Esophagus squamous epithelium (tissue), 5 donors: ENCODE data around the gene MTM1. TPM values are rescaled to one million over a fixed set of nuclear protein-coding genes. Genes with fewer than 3 reads are reported as not detected.

Experiments
- DNase-seq: peaks from one replicate; lab custom pipeline; 2025; lab: John Stamatoyannopoulos, UW
- H3K27ac ChIP-seq, 4 donors: fragments of 200-600 bp; sonication (generic); one replicate each; pipeline ENCODE4 v1.5.1; 2016 to 2019; ENCODE audit warnings: mild to moderate bottlenecking in 1 of 4
- H3K27me3 ChIP-seq, 4 donors: fragments of 200-600 bp; sonication (generic); 1 replicate in 3 of 4; 2 replicates in 1 of 4; pipeline versions ENCODE4 v1.5.1 to v1.6.0; 2017 to 2021; ENCODE audit warnings: antibody characterized with exemption in 1 of 4
- H3K36me3 ChIP-seq, 3 donors: fragments of 200-600 bp; sonication (generic); one replicate each; pipeline ENCODE4 v1.5.1; 2016 to 2019
- H3K4me1 ChIP-seq, 3 donors: fragments of 200-600 bp; sonication (generic); one replicate each; pipeline ENCODE4 v1.5.1; 2017 to 2019
- H3K4me3 ChIP-seq, 4 donors: fragments of 200-600 bp; sonication (generic); 1 replicate in 3 of 4; 2 replicates in 1 of 4; pipeline ENCODE4 v1.5.1; 2016 to 2019; ENCODE audit warnings: mild to moderate bottlenecking in 2 of 4, moderate library complexity in 1 of 4
- H3K9me3 ChIP-seq, 3 donors: fragments of 200-600 bp; sonication (generic); one replicate each; pipeline ENCODE4 v1.5.1; 2016 to 2019
- CTCF ChIP-seq, 6 experiments: fragments of 450-650 bp in 4 of 6; fragments of 200-600 bp in 2 of 6; sonication (generic) in 2 of 6; IDR thresholded peaks; one replicate each; pipeline ENCODE4 v1.5.1; 2016 to 2019; ENCODE audit warnings: antibody characterized with exemption in 6 of 6, mild to moderate bottlenecking in 4 of 6, moderate library complexity in 4 of 6
- POLR2A ChIP-seq, 4 donors: fragments of 450-650 bp; IDR thresholded peaks; one replicate each; pipeline ENCODE4 v1.6.1; 2017; ENCODE audit warnings: antibody characterized with exemption in 4 of 4, mild to moderate bottlenecking in 4 of 4, moderate library complexity in 3 of 4
- WGBS, 2 donors: methylation state at CpG; one replicate each; pipeline ENCODE4 v1.1.5; 2018; 5-methylcytosine and 5-hydroxymethylcytosine counted together
- intact Hi-C: fragments of 100-400 bp; cut with DNase I; formaldehyde crosslinking; loops from one replicate; pipeline ENCODE4 v1.15.0; 2022
- total RNA-seq, 4 donors: library from RNA; depleted of rRNA; stranded (reverse); fragments of >200 nt; gene quantifications; one replicate each; pipeline ENCODE4 v1.1.0, GENCODE V29; 2016
- donor health status: DM: yes; HTN: yes; CAD: no.

MTM1 gene
- total RNA-seq, 4 donors from 2014 or later = 9.1 to 13.7 (median 11.4) TPM

- no peak overlapping the region for H3K4me3 ChIP-seq
- TF ChIP-seq POLR2A (IDR thresholded peaks at IDR 0.05) = no peak
- TF ChIP-seq CTCF (IDR thresholded peaks at IDR 0.05) = no peak
- H3K36me3 ChIP-seq = peaks cover 0 to 49% (median 6%) of the 10 kb centered on the region in 3 donors
- intact Hi-C loops = no loop called here
- H3K27ac ChIP-seq = no peak overlapping the region
- WGBS, 2 donors = 78 to 94% methylated on average over 2 of the region's 2 CpGs
- DNase-seq = no peak
- no peaks in the 10 kb centered on the region for H3K9me3 ChIP-seq
- no peaks in the 10 kb centered on the region for H3K4me1 ChIP-seq
- H3K27me3 ChIP-seq = no peaks in the 10 kb centered on the region
Observed at GRCh38 chrX:150663073-150663472, 94.7 kb downstream of the MTM1 start.

DNA sequence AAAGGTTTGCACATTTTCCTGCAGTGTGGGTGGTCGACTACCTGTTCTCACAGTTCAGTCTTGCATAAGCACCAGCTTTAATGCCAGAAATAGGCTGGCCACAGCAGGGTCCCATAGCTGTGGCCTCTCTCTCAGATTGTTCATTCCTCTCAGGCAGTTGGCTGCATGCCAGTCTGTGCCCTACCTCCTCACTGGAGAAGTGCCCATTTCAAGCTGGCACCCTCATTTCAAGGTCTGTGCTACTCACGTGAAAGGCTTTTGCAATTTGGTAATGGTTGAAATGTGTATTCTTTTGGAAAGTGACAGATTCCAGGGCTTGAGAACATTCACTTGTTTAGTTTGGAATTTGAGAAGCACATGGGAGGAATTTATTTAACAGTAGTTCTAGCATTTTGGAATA lies 95.9 kb downstream of the MTM1 start:
- Histone ChIP-seq H3K4me1 (no peaks in the 10 kb centered on the region), H3K9me3 (no peaks in the 10 kb centered on the region), H3K4me3 (no peak overlapping the region), H3K27ac (no peak overlapping the region), H3K36me3 (peaks cover 0 to 43% (median 6%) of the 10 kb centered on the region in 3 donors), H3K27me3 (no peaks in the 10 kb centered on the region)
- intact Hi-C loops = no loop called here
- no peak for TF ChIP-seq CTCF (IDR thresholded peaks at IDR 0.05)
- no peak for TF ChIP-seq POLR2A (IDR thresholded peaks at IDR 0.05)
- 45 to 63% methylated on average over 1 to 2 of the region's 2 CpGs for WGBS, 2 donors
- no peak for DNase-seq

- Histone ChIP-seq H3K36me3 (peaks cover 0 to 14% (median 0%) of the 10 kb centered on the region in 3 donors), H3K4me3 (no peak overlapping the region), H3K27ac (no peak overlapping the region), H3K4me1 (no peaks in the 10 kb centered on the region), H3K27me3 (no peaks in the 10 kb centered on the region), H3K9me3 (no peaks in the 10 kb centered on the region)
- WGBS, 2 donors = 39 to 42% methylated on average over 2 of the region's 2 CpGs
- TF ChIP-seq POLR2A (IDR thresholded peaks at IDR 0.05) (no peak), CTCF (IDR thresholded peaks at IDR 0.05) (no peak)
- intact Hi-C loops = no loop called here
- DNase-seq = no peak
Observed at GRCh38 chrX:150676221-150676620, 107.8 kb downstream of the MTM1 start.

DNA sequence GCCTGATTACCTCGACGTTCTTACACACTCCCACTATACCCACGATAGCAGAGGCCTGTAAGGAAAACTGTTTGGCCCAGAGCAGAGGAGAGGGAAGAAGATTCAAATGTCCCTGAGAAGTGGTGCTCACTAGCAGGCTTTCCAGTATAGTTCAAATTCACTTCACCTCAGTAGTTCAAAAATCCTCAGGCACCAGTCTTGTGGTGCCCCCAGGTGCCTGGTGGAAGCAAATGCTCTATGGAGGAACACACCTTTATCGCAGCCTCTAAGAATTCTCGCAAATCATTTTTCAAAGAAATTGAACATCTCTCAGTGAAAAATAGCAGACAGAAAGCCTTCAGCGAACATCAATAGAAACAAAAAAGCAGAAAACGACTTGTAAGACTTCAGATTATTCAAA lies 112.6 kb downstream of the MTM1 start:
- no peaks in the 10 kb centered on the region for H3K27me3 ChIP-seq
- WGBS, 2 donors = 41 to 47% methylated on average over 7 of the region's 7 CpGs
- no peaks in the 10 kb centered on the region for H3K4me1 ChIP-seq
- intact Hi-C loops = loop anchor here (5.0 kb wide), 1 partner anchor 36 kb away; no protein-coding TSS in a partner anchor
- no peak for DNase-seq
- H3K9me3 ChIP-seq = no peaks in the 10 kb centered on the region
- peak in 3 of 6 experiments; percentile 20 to 45 (median 36) for TF ChIP-seq CTCF (IDR thresholded peaks at IDR 0.05)
- TF ChIP-seq POLR2A (IDR thresholded peaks at IDR 0.05) = no peak
- H3K36me3 ChIP-seq = no peaks in the 10 kb centered on the region
- H3K4me3 ChIP-seq = no peak overlapping the region
- H3K27ac ChIP-seq = no peak overlapping the region

DNA sequence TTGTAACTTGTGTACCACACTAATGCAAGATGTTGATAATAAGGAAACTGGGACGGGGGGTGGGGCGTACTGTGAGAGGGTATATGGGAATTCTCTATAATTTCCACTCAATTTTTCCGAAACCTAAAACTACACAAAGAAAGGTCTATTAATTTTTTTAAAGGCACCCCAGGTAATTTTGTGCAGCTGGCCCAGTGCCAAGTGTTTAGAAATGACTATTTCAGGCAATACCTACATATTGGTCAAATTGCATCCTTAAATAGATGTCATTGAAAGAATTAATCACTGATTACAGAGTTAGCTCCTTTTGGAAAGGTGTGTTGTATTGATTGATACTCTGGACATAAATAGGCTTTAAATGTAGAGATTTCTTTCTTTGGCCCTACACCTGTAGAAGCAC lies 114.7 kb downstream of the MTM1 start:
- no peaks in the 10 kb centered on the region for H3K36me3 ChIP-seq
- H3K27me3 ChIP-seq = no peaks in the 10 kb centered on the region
- H3K27ac ChIP-seq = no peak overlapping the region
- DNase-seq = no peak
- intact Hi-C loops = loop anchor here (5.0 kb wide), 1 partner anchor 34 kb away; no protein-coding TSS in a partner anchor
- H3K4me3 ChIP-seq = no peak overlapping the region
- TF ChIP-seq POLR2A (IDR thresholded peaks at IDR 0.05) (no peak), CTCF (IDR thresholded peaks at IDR 0.05) (no peak)
- WGBS, 2 donors = 81 to 88% methylated on average over 3 of the region's 3 CpGs
- no peaks in the 10 kb centered on the region for H3K4me1 ChIP-seq
- H3K9me3 ChIP-seq = no peaks in the 10 kb centered on the region
